ENCODE results near the gene TRIM49C.
"Not testable (repeated sequence)": the region's sequence is repeated elsewhere in the genome, so short reads cannot be mapped to it uniquely, and the experiment has no call there.

TRIM49C gene

GRCh38 chr11:90030806-90031205, at the start of gene TRIM49C:
Gene TRIM49C (plus strand): TSS chr11:90031106. CDS start chr11:90035212, 4,106 bp downstream.
- DNase-seq (ENCODE audit: low read depth in 2 of 2), result not testable (repeated sequence)

- not testable (repeated sequence) for DNase-seq (ENCODE audit: low read depth in 2 of 2)
These were observed 6.7 kb upstream of the TRIM49C start for GRCh38 chr11:90024184-90024583.

GRCh38 chr11:90051591-90052209, 20.8 kb downstream of the TRIM49C start:
- DNase-seq (ENCODE audit: low read depth in 2 of 2), result not testable (repeated sequence)

- not testable (repeated sequence) for DNase-seq (ENCODE audit: low read depth in 2 of 2)
These were observed 21.4 kb downstream of the TRIM49C start for GRCh38 chr11:90052311-90052710.

- not testable (repeated sequence) for DNase-seq (ENCODE audit: low read depth in 2 of 2)
These were observed 22.6 kb downstream of the TRIM49C start for GRCh38 chr11:90053545-90053944.

- DNase-seq (ENCODE audit: low read depth in 2 of 2), result not testable (repeated sequence)
These were observed 54.7 kb downstream of the TRIM49C start, which contains the start of gene UBTFL1 for GRCh38 chr11:90085650-90086049. Gene UBTFL1 (plus strand): TSS chr11:90085950. CDS start chr11:90085950, 0 bp downstream.

GRCh38 chr11:90088731-90089130, 57.8 kb downstream of the TRIM49C start:
- DNase-seq (ENCODE audit: low read depth in 2 of 2), result not testable (repeated sequence)

Data from fibroblast of skin of left biceps (primary cell).